ENCODE results near the gene SALL1. TPM values are rescaled to one million over a fixed set of nuclear protein-coding genes. Genes with fewer than 3 reads are reported as not detected.

SALL1 gene
- total and polyA plus RNA-seq, 2 experiments from 2014 or later = 9.4 to 22.7 TPM

DNA sequence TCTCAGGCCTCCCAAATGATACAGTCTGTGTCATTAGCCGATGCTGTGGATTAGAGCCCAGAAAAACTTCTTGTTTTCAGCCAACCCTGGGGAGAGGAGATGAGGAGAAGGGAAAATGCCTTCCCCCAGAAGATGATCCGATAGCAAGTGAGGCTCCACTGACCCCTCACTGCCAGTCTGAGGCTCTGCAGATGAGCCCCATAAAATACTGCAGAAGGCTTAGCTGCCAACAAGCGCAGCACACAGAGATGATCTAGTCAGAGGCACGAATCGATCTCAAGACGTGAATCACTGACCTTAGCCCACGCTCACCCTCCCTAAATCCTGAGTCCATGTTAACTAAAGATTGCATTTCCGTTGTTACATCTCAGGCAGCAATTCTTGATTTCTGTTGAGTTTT, 31.5 kb downstream of the SALL1 start:
- H3K27me3 Mint-ChIP-seq (ENCODE audit: insufficient read depth, low read depth, poor library complexity) = peaks cover 6% of the 10 kb centered on the region
- peaks cover 50% of the 10 kb centered on the region for H3K4me1 ChIP-seq (ENCODE audit: insufficient read depth)

DNA sequence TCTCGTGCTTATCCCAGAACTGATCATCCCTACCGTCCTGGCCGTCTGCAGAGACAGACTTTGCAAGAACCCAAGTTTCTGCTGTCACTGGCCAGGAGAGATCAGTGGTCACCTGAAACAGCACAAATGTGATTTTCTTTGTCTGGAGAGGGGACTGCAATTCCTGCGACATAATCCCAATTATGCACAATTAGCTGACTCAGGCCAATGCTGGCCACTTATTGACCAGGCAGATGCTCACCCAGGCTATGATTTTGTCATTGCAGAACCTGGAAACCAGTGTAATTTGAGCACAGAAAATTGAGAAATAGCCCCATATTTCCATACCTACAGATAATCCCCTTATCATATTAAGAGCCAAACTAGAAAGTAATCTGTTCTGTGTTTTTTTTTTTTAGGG, 34.7 kb downstream of the SALL1 start:
- Mint-ChIP-seq H3K4me1 (peaks cover 57% of the 10 kb centered on the region), H3K9me3 (no peaks in the 10 kb centered on the region), H3K27me3 (ENCODE audit: insufficient read depth, low read depth, poor library complexity) (peaks cover 28% of the 10 kb centered on the region), H3K4me3 (no peak overlapping the region), H3K27ac (no peak overlapping the region), H3K36me3 (ENCODE audit: low read depth) (no peaks in the 10 kb centered on the region)
- Histone ChIP-seq H3K27ac (ENCODE audit: low read depth) (no peak overlapping the region), H3K36me3 (ENCODE audit: insufficient read depth) (no peaks in the 10 kb centered on the region), H3K4me3 (no peak overlapping the region), H4K20me1 (replicated peaks; ENCODE audit: insufficient read depth) (no peaks in the 10 kb centered on the region), H3K4me1 (ENCODE audit: insufficient read depth) (peaks cover 64% of the 10 kb centered on the region), H3K79me2 (replicated peaks; ENCODE audit: insufficient read depth) (no peaks in the 10 kb centered on the region), H3F3A (replicated peaks; ENCODE audit: low read depth) (0 out of 2 replicates have a peak, but pooled peaks cover 9% of the 10 kb centered on the region), H2AFZ (no peak overlapping the region), H3K4me2 (no peak overlapping the region; the same call in 1 of the 2 replicates), H3K9me2 (ENCODE audit: insufficient read depth) (0 out of 2 replicates have a peak, but pooled peaks cover 4% of the 10 kb centered on the region), H3K27me3 (ENCODE audit: insufficient read depth) (peaks cover 27% of the 10 kb centered on the region)
- no peak for ATAC-seq
- no peak for DNase-seq (ENCODE audit: low spot score)
- TF ChIP-seq JUNB (IDR thresholded peaks at IDR 0.05; ENCODE audit: unreplicated experiment) = no peak
- TF ChIP-seq EZH2phosphoT487 (IDR thresholded peaks at IDR 0.05; ENCODE audit: unreplicated experiment) = no peak
- TF ChIP-seq ZNF114 (CRISPR knock-in tag; IDR thresholded peaks at IDR 0.05) = no peak
- TF ChIP-seq EZH2 (IDR thresholded peaks at IDR 0.05; ENCODE audit: low read depth, unreplicated experiment) = no peak
- no peak for TF ChIP-seq CREB1 (CRISPR knock-in tag; IDR thresholded peaks at IDR 0.05; ENCODE audit: low read depth)
- TF ChIP-seq NANOG (IDR thresholded peaks at IDR 0.05; ENCODE audit: borderline replicate concordance) = no peak
- TF ChIP-seq, protein P1, sequence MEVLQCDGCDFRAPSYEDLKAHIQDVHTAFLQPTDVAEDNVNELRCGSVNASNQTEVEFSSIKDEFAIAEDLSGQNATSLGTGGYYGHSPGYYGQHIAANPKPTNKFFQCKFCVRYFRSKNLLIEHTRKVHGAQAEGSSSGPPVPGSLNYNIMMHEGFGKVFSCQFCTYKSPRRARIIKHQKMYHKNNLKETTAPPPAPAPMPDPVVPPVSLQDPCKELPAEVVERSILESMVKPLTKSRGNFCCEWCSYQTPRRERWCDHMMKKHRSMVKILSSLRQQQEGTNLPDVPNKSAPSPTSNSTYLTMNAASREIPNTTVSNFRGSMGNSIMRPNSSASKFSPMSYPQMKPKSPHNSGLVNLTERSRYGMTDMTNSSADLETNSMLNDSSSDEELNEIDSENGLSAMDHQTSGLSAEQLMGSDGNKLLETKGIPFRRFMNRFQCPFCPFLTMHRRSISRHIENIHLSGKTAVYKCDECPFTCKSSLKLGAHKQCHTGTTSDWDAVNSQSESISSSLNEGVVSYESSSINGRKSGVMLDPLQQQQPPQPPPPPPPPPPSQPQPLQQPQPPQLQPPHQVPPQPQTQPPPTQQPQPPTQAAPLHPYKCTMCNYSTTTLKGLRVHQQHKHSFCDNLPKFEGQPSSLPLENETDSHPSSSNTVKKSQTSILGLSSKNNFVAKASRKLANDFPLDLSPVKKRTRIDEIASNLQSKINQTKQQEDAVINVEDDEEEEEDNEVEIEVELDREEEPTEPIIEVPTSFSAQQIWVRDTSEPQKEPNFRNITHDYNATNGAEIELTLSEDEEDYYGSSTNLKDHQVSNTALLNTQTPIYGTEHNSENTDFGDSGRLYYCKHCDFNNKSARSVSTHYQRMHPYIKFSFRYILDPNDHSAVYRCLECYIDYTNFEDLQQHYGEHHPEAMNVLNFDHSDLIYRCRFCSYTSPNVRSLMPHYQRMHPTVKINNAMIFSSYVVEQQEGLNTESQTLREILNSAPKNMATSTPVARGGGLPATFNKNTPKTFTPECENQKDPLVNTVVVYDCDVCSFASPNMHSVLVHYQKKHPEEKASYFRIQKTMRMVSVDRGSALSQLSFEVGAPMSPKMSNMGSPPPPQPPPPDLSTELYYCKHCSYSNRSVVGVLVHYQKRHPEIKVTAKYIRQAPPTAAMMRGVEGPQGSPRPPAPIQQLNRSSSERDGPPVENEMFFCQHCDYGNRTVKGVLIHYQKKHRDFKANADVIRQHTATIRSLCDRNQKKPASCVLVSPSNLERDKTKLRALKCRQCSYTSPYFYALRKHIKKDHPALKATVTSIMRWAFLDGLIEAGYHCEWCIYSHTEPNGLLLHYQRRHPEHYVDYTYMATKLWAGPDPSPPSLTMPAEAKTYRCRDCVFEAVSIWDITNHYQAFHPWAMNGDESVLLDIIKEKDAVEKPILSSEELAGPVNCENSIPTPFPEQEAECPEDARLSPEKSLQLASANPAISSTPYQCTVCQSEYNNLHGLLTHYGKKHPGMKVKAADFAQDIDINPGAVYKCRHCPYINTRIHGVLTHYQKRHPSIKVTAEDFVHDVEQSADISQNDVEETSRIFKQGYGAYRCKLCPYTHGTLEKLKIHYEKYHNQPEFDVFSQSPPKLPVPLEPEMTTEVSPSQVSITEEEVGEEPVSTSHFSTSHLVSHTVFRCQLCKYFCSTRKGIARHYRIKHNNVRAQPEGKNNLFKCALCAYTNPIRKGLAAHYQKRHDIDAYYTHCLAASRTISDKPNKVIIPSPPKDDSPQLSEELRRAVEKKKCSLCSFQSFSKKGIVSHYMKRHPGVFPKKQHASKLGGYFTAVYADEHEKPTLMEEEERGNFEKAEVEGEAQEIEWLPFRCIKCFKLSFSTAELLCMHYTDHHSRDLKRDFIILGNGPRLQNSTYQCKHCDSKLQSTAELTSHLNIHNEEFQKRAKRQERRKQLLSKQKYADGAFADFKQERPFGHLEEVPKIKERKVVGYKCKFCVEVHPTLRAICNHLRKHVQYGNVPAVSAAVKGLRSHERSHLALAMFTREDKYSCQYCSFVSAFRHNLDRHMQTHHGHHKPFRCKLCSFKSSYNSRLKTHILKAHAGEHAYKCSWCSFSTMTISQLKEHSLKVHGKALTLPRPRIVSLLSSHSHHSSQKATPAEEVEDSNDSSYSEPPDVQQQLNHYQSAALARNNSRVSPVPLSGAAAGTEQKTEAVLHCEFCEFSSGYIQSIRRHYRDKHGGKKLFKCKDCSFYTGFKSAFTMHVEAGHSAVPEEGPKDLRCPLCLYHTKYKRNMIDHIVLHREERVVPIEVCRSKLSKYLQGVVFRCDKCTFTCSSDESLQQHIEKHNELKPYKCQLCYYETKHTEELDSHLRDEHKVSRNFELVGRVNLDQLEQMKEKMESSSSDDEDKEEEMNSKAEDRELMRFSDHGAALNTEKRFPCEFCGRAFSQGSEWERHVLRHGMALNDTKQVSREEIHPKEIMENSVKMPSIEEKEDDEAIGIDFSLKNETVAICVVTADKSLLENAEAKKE (CRISPR knock-in tag; IDR thresholded peaks at IDR 0.05) = no peak
- no peak for TF ChIP-seq ZNF331 (CRISPR knock-in tag; IDR thresholded peaks at IDR 0.05; ENCODE audit: low read depth)
- no peak for TF ChIP-seq POLR2AphosphoS5 (IDR thresholded peaks at IDR 0.05; ENCODE audit: low read depth)

More for the DNA sequence above, 31.5 kb downstream of the SALL1 start:
- Histone ChIP-seq H3K27ac (ENCODE audit: low read depth) (no peak overlapping the region), H3K27me3 (ENCODE audit: insufficient read depth) (peaks cover 3% of the 10 kb centered on the region; the same call in 1 of the 2 replicates), H4K20me1 (replicated peaks; ENCODE audit: insufficient read depth) (no peaks in the 10 kb centered on the region), H3K79me2 (replicated peaks; ENCODE audit: insufficient read depth) (no peaks in the 10 kb centered on the region), H3F3A (replicated peaks; ENCODE audit: low read depth) (0 out of 2 replicates have a peak, but pooled peaks cover 1% of the 10 kb centered on the region), H3K4me2 (0 out of 2 replicates have a peak overlapping the region, but pooled peaks have one; percentile 20), H3K9me2 (ENCODE audit: insufficient read depth) (0 out of 2 replicates have a peak, but pooled peaks cover 4% of the 10 kb centered on the region), H3K4me3 (no peak overlapping the region), H2AFZ (peak overlapping the region; percentile 18; the same call in 1 of the 2 replicates), H3K36me3 (ENCODE audit: insufficient read depth) (no peaks in the 10 kb centered on the region)
- H3K4me1 Mint-ChIP-seq = peaks cover 41% of the 10 kb centered on the region
- peak; percentile 23; the same call in 2 of the 3 replicates for ATAC-seq
- no peak for DNase-seq (ENCODE audit: low spot score)
- no peak overlapping the region for H3K4me3 Mint-ChIP-seq
- TF ChIP-seq, protein P2, sequence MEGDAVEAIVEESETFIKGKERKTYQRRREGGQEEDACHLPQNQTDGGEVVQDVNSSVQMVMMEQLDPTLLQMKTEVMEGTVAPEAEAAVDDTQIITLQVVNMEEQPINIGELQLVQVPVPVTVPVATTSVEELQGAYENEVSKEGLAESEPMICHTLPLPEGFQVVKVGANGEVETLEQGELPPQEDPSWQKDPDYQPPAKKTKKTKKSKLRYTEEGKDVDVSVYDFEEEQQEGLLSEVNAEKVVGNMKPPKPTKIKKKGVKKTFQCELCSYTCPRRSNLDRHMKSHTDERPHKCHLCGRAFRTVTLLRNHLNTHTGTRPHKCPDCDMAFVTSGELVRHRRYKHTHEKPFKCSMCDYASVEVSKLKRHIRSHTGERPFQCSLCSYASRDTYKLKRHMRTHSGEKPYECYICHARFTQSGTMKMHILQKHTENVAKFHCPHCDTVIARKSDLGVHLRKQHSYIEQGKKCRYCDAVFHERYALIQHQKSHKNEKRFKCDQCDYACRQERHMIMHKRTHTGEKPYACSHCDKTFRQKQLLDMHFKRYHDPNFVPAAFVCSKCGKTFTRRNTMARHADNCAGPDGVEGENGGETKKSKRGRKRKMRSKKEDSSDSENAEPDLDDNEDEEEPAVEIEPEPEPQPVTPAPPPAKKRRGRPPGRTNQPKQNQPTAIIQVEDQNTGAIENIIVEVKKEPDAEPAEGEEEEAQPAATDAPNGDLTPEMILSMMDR (conservative IDR thresholded peaks at IDR 0.05; ENCODE audit: low read depth in 2 of 2) = peak in 1 of 2 experiments; percentile 26; a peak in 1 of 4 replicates
- TF ChIP-seq, protein P3, sequence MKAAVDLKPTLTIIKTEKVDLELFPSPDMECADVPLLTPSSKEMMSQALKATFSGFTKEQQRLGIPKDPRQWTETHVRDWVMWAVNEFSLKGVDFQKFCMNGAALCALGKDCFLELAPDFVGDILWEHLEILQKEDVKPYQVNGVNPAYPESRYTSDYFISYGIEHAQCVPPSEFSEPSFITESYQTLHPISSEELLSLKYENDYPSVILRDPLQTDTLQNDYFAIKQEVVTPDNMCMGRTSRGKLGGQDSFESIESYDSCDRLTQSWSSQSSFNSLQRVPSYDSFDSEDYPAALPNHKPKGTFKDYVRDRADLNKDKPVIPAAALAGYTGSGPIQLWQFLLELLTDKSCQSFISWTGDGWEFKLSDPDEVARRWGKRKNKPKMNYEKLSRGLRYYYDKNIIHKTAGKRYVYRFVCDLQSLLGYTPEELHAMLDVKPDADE (IDR thresholded peaks at IDR 0.05) = no peak
- no peak for TF ChIP-seq EZH2 (IDR thresholded peaks at IDR 0.05; ENCODE audit: low read depth, unreplicated experiment)
- no peak overlapping the region; the same call in 1 of the 2 replicates for H3K27ac Mint-ChIP-seq
- no peaks in the 10 kb centered on the region for H3K36me3 Mint-ChIP-seq (ENCODE audit: low read depth)
- H3K9me3 Mint-ChIP-seq = no peaks in the 10 kb centered on the region
